Measurements from ENCODE around the gene MAP4K4. TPM values are rescaled to one million over a fixed set of nuclear protein-coding genes. Genes with fewer than 3 reads are reported as not detected.

MAP4K4 gene
- total RNA-seq, 1 donor from 2014 or later, result 49.9 TPM

GRCh38 chr2:101722864-101723263 lies 25.4 kb downstream of the MAP4K4 start:
- no peak for DNase-seq (ENCODE audit: low spot score)

- no peak for DNase-seq (ENCODE audit: low spot score)
Observed at GRCh38 chr2:101723371-101724124, 26.0 kb downstream of the MAP4K4 start.

- no peak for DNase-seq (ENCODE audit: low spot score)
Observed at GRCh38 chr2:101724125-101724474, 26.6 kb downstream of the MAP4K4 start.

- no peak for DNase-seq (ENCODE audit: low spot score)
Observed at GRCh38 chr2:101725038-101725437, 27.5 kb downstream of the MAP4K4 start.

- no peak for DNase-seq (ENCODE audit: low spot score)
Observed at GRCh38 chr2:101725515-101726192, 28.1 kb downstream of the MAP4K4 start.

- DNase-seq (ENCODE audit: low spot score), result no peak
Observed at GRCh38 chr2:101728865-101729264, 31.4 kb downstream of the MAP4K4 start.

GRCh38 chr2:101729521-101730190 lies 32.1 kb downstream of the MAP4K4 start:
- no peak for DNase-seq (ENCODE audit: low spot score)

- no peak for DNase-seq (ENCODE audit: low spot score)
Observed at GRCh38 chr2:101731221-101732054, 33.9 kb downstream of the MAP4K4 start.

GRCh38 chr2:101732199-101732598 lies 34.7 kb downstream of the MAP4K4 start:
- no peak for DNase-seq (ENCODE audit: low spot score)

- DNase-seq (ENCODE audit: low spot score), result no peak
Observed at GRCh38 chr2:101732773-101733256, 35.3 kb downstream of the MAP4K4 start.

GRCh38 chr2:101733257-101733993 lies 35.9 kb downstream of the MAP4K4 start:
- no peak for DNase-seq (ENCODE audit: low spot score)

- DNase-seq (ENCODE audit: low spot score), result no peak
Observed at GRCh38 chr2:101734505-101735165, 37.1 kb downstream of the MAP4K4 start.

- DNase-seq (ENCODE audit: low spot score), result no peak
Observed at GRCh38 chr2:101735166-101735533, 37.6 kb downstream of the MAP4K4 start.

GRCh38 chr2:101736233-101736632 lies 38.7 kb downstream of the MAP4K4 start:
- DNase-seq (ENCODE audit: low spot score), result no peak

- no peak for DNase-seq (ENCODE audit: low spot score)
Observed at GRCh38 chr2:101736861-101737291, 39.4 kb downstream of the MAP4K4 start.

- no peak for DNase-seq (ENCODE audit: low spot score)
Observed at GRCh38 chr2:101737478-101738255, 40.2 kb downstream of the MAP4K4 start.

GRCh38 chr2:101738649-101739048 lies 41.1 kb downstream of the MAP4K4 start:
- no peak for DNase-seq (ENCODE audit: low spot score)

- no peak for DNase-seq (ENCODE audit: low spot score)
Observed at GRCh38 chr2:101740555-101740964, 43.1 kb downstream of the MAP4K4 start.

- no peak for DNase-seq (ENCODE audit: low spot score)
Observed at GRCh38 chr2:101741775-101742520, 44.4 kb downstream of the MAP4K4 start.

Data from ureter (tissue), 1 donor.